ENCODE data around the gene OR10K2. TPM values are rescaled to one million over a fixed set of nuclear protein-coding genes. Genes with fewer than 3 reads are reported as not detected.
"Not testable (repeated sequence)": the region's sequence is repeated elsewhere in the genome, so short reads cannot be mapped to it uniquely, and the experiment has no call there.

The OR10K2 gene
- total and polyA plus RNA-seq, 2 donors (not counting 3 experiments of a cell fraction or from before 2014, with no cell fraction given) = not detected

GRCh38 chr1:158445376-158445775, 19.3 kb upstream of the OR10K2 start:
- TF ChIP-seq MYC (IDR thresholded peaks at IDR 0.05; ENCODE audit: low read depth, low read length) = no peak
- Histone ChIP-seq H4K20me1 (replicated peaks; ENCODE audit: control insufficient read depth, extremely low read depth, insufficient read depth, low read length) (no peaks in the 10 kb centered on the region), H3K4me3 (replicated peaks in 1 of 3; ENCODE audit: insufficient read depth in 1 of 3, low read depth in 1 of 3, low read length in 3 of 3) (no peak overlapping the region), H3K4me1 (ENCODE audit: control insufficient read depth, extremely low read depth, insufficient read depth, low read length) (no peaks in the 10 kb centered on the region), H3K27me3 (ENCODE audit: control insufficient read depth in 2 of 2, insufficient read depth in 2 of 2, low read length in 2 of 2) (no peaks in the 10 kb centered on the region), H3K79me2 (ENCODE audit: control insufficient read depth, insufficient read depth, low read length) (no peaks in the 10 kb centered on the region), H3K9ac (replicated peaks; ENCODE audit: extremely low read depth, insufficient read depth, low read length) (no peak overlapping the region), H3K27ac (ENCODE audit: insufficient read depth, low read depth, low read length) (no peak overlapping the region), H3K4me2 (ENCODE audit: insufficient read depth, low read length) (no peak overlapping the region), H3K9me3 (replicated peaks; ENCODE audit: control insufficient read depth, insufficient read depth, low read length) (no peaks in the 10 kb centered on the region), H3K9me1 (replicated peaks; ENCODE audit: control insufficient read depth, extremely low read depth, insufficient read depth, low read length) (no peaks in the 10 kb centered on the region), H2AFZ (ENCODE audit: low read depth, low read length) (no peak overlapping the region), H3K36me3 (ENCODE audit: control insufficient read depth in 2 of 2, extremely low read depth in 1 of 2, insufficient read depth in 2 of 2, low read length in 2 of 2) (no peaks in the 10 kb centered on the region)
- no TSS peak for BruUV-seq (replicated peaks)
- dilution Hi-C loops (cut with MboI; ENCODE audit: extremely low pct_ligation_motif_present, low sequenced_read_pairs) = no loop called here
- DNase-seq (ENCODE audit: low read depth, low spot score) (no peak), FAIRE-seq (no peak)
- ChIA-PET POLR2A (no interaction called here), CTCF (no interaction called here)
- intact Hi-C loops (cut with micrococcal nuclease) = no loop called here

- intact Hi-C loops (cut with micrococcal nuclease) (no loop called here), dilution Hi-C loops (cut with MboI; ENCODE audit: extremely low pct_ligation_motif_present, low sequenced_read_pairs) (no loop called here)
- TF ChIP-seq FOS (IDR thresholded peaks at IDR 0.05; ENCODE audit: borderline replicate concordance, insufficient read depth, low read length) = no peak
- no peak for TF ChIP-seq EZH2 (IDR thresholded peaks at IDR 0.05; ENCODE audit: borderline replicate concordance, low read depth, low read length, severe bottlenecking)
- TF ChIP-seq POLR2AphosphoS5 (IDR thresholded peaks at IDR 0.05; ENCODE audit: insufficient read depth, low read depth, low read length) = no peak
- no peak for TF ChIP-seq GATA2 (IDR thresholded peaks at IDR 0.05; ENCODE audit: insufficient read depth, insufficient read length, low read depth, low read length)
- no peak for TF ChIP-seq POLR2A (IDR thresholded peaks at IDR 0.05; ENCODE audit: low read depth, low read length)
- no peak for TF ChIP-seq MYC (IDR thresholded peaks at IDR 0.05; ENCODE audit: low read depth, low read length)
- no peak for TF ChIP-seq CTCF (IDR thresholded peaks at IDR 0.05; ENCODE audit: extremely low read depth in 1 of 2, insufficient read depth in 1 of 2, low read depth in 1 of 2, low read length in 2 of 2)
- Histone ChIP-seq H3K27me3 (ENCODE audit: control insufficient read depth in 2 of 2, insufficient read depth in 2 of 2, low read length in 2 of 2) (no peaks in the 10 kb centered on the region), H2AFZ (ENCODE audit: low read depth, low read length) (no peak overlapping the region), H3K9me3 (replicated peaks; ENCODE audit: control insufficient read depth, insufficient read depth, low read length) (no peaks in the 10 kb centered on the region), H4K20me1 (replicated peaks; ENCODE audit: control insufficient read depth, extremely low read depth, insufficient read depth, low read length) (no peaks in the 10 kb centered on the region), H3K36me3 (ENCODE audit: control insufficient read depth in 2 of 2, extremely low read depth in 1 of 2, insufficient read depth in 2 of 2, low read length in 2 of 2) (no peaks in the 10 kb centered on the region), H3K4me2 (ENCODE audit: insufficient read depth, low read length) (no peak overlapping the region), H3K27ac (ENCODE audit: insufficient read depth, low read depth, low read length) (no peak overlapping the region), H3K79me2 (ENCODE audit: control insufficient read depth, insufficient read depth, low read length) (no peaks in the 10 kb centered on the region), H3K9me1 (replicated peaks; ENCODE audit: control insufficient read depth, extremely low read depth, insufficient read depth, low read length) (no peaks in the 10 kb centered on the region), H3K9ac (replicated peaks; ENCODE audit: extremely low read depth, insufficient read depth, low read length) (no peak overlapping the region), H3K4me1 (ENCODE audit: control insufficient read depth, extremely low read depth, insufficient read depth, low read length) (no peaks in the 10 kb centered on the region), H3K4me3 (replicated peaks in 1 of 3; ENCODE audit: insufficient read depth in 1 of 3, low read depth in 1 of 3, low read length in 3 of 3) (no peak overlapping the region)
- ChIA-PET CTCF (no interaction called here), POLR2A (no interaction called here)
- BruUV-seq (replicated peaks) = no TSS peak
- FAIRE-seq (no peak), DNase-seq (ENCODE audit: low read depth, low spot score) (no peak)
Measured at GRCh38 chr1:158434741-158435140, 8.7 kb upstream of the OR10K2 start.

DNA sequence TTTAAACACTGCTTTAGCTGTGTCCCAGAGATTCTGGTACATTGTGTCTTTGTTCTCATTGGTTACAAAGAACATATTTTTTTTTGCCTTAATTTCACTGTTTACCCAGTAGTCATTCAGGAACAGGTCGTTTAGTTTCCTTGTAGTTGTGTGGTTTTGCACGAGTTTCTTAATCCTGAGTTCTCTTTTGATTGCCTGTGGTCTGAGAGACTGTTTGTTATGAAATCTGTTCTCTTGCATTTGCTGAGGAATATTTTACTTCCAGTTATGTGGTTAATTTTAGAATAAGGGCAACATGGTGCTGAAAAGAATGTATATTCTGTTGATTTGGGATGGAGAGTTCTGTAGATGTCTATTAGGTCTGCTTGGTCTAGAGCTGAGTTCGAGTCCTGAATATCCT, 4.1 kb upstream of the OR10K2 start:
- POLR2A ChIA-PET; dilution Hi-C loops (cut with MboI; ENCODE audit: extremely low pct_ligation_motif_present, low sequenced_read_pairs): not testable (repeated sequence)

More for the DNA sequence above, 4.1 kb upstream of the OR10K2 start:
- FAIRE-seq; CTCF ChIA-PET; H3K4me2 ChIP-seq (ENCODE audit: insufficient read depth, low read length); H3K79me2 ChIP-seq (ENCODE audit: control insufficient read depth, insufficient read depth, low read length); DNase-seq (ENCODE audit: low read depth, low spot score); H3K27me3 ChIP-seq (ENCODE audit: control insufficient read depth in 2 of 2, insufficient read depth in 2 of 2, low read length in 2 of 2); BruUV-seq (replicated peaks); H2AFZ ChIP-seq (ENCODE audit: low read depth, low read length); intact Hi-C loops (cut with micrococcal nuclease); H3K36me3 ChIP-seq (ENCODE audit: control insufficient read depth in 2 of 2, extremely low read depth in 1 of 2, insufficient read depth in 2 of 2, low read length in 2 of 2); H4K20me1 ChIP-seq (replicated peaks; ENCODE audit: control insufficient read depth, extremely low read depth, insufficient read depth, low read length); H3K9me1 ChIP-seq (replicated peaks; ENCODE audit: control insufficient read depth, extremely low read depth, insufficient read depth, low read length); H3K9me3 ChIP-seq (replicated peaks; ENCODE audit: control insufficient read depth, insufficient read depth, low read length); H3K4me3 ChIP-seq (replicated peaks in 1 of 3; ENCODE audit: insufficient read depth in 1 of 3, low read depth in 1 of 3, low read length in 3 of 3); H3K27ac ChIP-seq (ENCODE audit: insufficient read depth, low read depth, low read length); H3K9ac ChIP-seq (replicated peaks; ENCODE audit: extremely low read depth, insufficient read depth, low read length); H3K4me1 ChIP-seq (ENCODE audit: control insufficient read depth, extremely low read depth, insufficient read depth, low read length): not testable (repeated sequence)
